Adrenal gland (tissue), 5 donors: Measurements from ENCODE around the gene ATOH8.

Source experiments
- CTCF ChIP-seq, 6 experiments: fragments of 450-650 bp in 4 of 6; fragments of 200-600 bp in 2 of 6; sonication (generic) in 1 of 6; IDR thresholded peaks; 1 replicate in 5 of 6; 2 replicates in 1 of 6; pipeline versions ENCODE4 v1.5.1 to v1.8.0; 2016 to 2021; ENCODE audit warnings: antibody characterized with exemption in 6 of 6, mild to moderate bottlenecking in 2 of 6, moderate library complexity in 1 of 6
- POLR2A ChIP-seq, 2 donors: fragments of 450-650 bp; IDR thresholded peaks; one replicate each; pipeline ENCODE4 v1.6.1; 2017; ENCODE audit warnings: antibody characterized with exemption in 2 of 2, mild to moderate bottlenecking in 2 of 2, moderate library complexity in 1 of 2
- donor health status: DM: no; HTN: no; CAD: no.

DNA sequence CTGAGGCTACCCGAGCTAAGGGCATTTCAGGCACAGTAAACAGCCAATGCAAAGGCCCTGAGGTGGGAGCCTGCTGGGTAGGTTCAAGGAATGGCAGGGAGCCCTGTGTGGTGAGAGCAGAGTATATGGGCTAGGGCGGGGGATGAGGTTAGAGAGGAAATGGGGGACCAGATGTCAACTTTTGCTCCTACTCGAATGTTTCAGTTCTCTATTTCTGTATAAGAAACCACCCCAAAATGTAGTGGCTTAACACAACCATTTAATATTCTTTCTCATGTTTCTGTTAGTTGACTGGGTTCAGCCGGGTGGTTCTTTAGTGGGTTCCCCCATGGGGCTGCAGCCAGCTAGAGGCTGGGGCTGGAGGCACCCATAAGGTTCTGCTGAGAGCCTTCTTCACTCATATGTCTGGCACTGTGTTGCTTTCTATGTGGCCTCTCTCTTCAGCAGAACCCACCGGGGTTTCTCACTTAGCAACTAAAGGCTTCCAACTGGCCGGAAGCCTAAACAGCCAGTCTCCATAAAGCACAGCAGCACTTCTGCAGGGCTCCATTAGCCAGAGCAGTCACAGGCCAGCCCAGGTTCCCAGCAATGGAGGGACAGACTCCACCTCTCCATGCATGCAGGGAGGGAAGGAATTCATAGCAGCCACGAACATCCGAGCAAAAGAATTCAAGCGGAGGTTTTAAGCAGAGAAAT lies 5.6 kb upstream of the ATOH8 start:
- TF ChIP-seq CTCF (IDR thresholded peaks at IDR 0.05) = no peak
- TF ChIP-seq POLR2A (IDR thresholded peaks at IDR 0.05) = no peak
